Activated CD4-positive, alpha-beta memory T cell treated with anti-CD3 and anti-CD28 coated beads for 36 hours (primary cell): ENCODE data around the gene SLC35G6. TPM values are rescaled to one million over a fixed set of nuclear protein-coding genes. Genes with fewer than 3 reads are reported as not detected.
A peak's percentile ranks its signal among the peaks of the same experiment; 100 is the strongest.
"Not testable (repeated sequence)": the region's sequence is repeated elsewhere in the genome, so short reads cannot be mapped to it uniquely, and the experiment has no call there.

Experiments used
- CTCF ChIA-PET: fragments of 350-600 bp; sonication (Branson Sonifier 250); formaldehyde crosslinking; loops from one replicate; lab custom pipeline; 2021; ENCODE audit warnings: antibody characterized with exemption, inconsistent platforms; lab: Charles Lee
- POLR2A ChIA-PET: fragments of 350-600 bp; sonication (Branson Sonifier 250); formaldehyde crosslinking; loops from one replicate; lab custom pipeline; 2021; ENCODE audit warnings: antibody characterized with exemption; lab: Charles Lee
- DNase-seq: peaks from one replicate; pipeline ENCODE4 v3.0.0-alpha.2; 2020
- H3K27ac Mint-ChIP-seq: one replicate; pipeline ENCODE4 v1.8.0; 2021; ENCODE audit warnings: mixed read lengths
- H3K27me3 Mint-ChIP-seq: one replicate; pipeline ENCODE4 v1.8.0; 2021; ENCODE audit warnings: mixed read lengths
- H3K36me3 Mint-ChIP-seq: one replicate; pipeline ENCODE4 v1.8.0; 2021; ENCODE audit warnings: mixed read lengths
- H3K4me1 Mint-ChIP-seq: one replicate; pipeline ENCODE4 v1.8.0; 2021; ENCODE audit warnings: low read depth, mixed read lengths
- H3K4me3 Mint-ChIP-seq: one replicate; pipeline ENCODE4 v1.8.0; 2021; ENCODE audit warnings: mild to moderate bottlenecking, mixed read lengths
- H3K9me3 Mint-ChIP-seq: one replicate; pipeline ENCODE4 v1.8.0; 2021; ENCODE audit warnings: mixed read lengths
- intact Hi-C: fragments of 100-400 bp; cut with micrococcal nuclease; formaldehyde crosslinking; loops from one replicate; pipeline ENCODE4 v1.15.1; 2023
- total RNA-seq, 2 experiments: library from RNA; stranded (reverse); gene quantifications; one replicate each; pipeline ENCODE4 v1.2.3, GENCODE V29; 2021

The SLC35G6 gene
- total RNA-seq, 2 experiments from 2014 or later = not detected

DNA sequence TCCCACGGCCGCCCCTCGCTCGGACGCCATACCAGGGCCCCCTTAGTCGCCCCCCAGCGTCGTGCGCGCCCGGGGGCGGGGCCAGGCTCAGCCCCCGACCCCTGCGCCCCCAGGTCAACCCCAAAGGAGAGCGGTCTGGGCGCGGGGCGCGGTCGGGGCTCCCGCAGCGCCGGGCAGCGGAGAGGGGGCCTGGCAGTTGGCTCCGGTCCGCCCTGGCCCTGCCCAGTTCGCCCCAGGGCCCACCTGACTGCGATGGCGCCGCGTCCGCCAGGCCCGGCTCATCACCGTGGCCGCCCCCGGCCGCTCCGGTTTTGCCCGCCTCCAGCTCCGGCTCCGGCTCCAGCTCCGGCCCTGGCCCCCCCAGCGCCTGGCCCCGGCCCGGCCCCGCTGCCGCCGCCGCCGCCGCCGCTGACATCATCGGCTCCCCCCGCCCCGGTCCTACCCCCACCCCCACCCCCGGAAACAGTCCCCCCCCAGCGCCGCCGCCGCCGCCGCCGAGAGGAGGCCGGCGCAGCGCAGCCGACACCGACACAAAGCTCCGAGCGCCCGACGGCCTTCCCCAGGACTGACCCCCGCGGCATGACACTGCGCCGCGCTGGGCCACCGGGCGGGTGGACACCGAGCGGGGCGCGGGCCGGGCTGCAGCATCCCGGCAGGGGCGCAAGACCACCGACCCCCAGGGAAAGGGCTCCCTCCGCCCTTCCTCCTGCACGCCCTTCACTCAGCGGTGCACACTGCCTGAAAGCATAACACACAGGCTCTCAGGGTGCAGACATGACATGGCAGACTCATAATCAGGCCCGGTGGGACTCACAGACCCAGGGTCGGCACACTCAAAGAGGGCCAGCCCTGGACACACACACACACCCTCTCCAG is 1.8 kb upstream of the SLC35G6 start, which contains the start of gene ZBTB4:
Gene ZBTB4, minus strand, starts transcription at position 419 of the 876 bp plus-strand sequence. CDS start 12,830 bp downstream, outside the sequence.
- CTCF ChIA-PET = interaction anchor here (0.9 to 6.2 kb wide), 4 partner anchors 43 to 155 kb away, joined by 3 to 54 read pairs (median 5); partner anchors contain the start of genes TMEM102 and TMEM95
- H3K4me3 Mint-ChIP-seq = peak within 1 kb of the TSS; percentile 89
- intact Hi-C loops = loop anchor here (1.0 to 5.0 kb wide), 3 partner anchors 24 to 208 kb away; partner anchors contain the start of genes KCTD11, TP53 and WRAP53
- H3K27me3 Mint-ChIP-seq = no peaks in the 10 kb centered on the region
- POLR2A ChIA-PET = interaction anchor here (0.6 to 1.3 kb wide), 7 partner anchors 25 to 208 kb away, joined by 3 to 6 read pairs (median 4); partner anchors contain the start of genes MPDU1, NEURL4 and TP53
- H3K9me3 Mint-ChIP-seq = no peaks in the 10 kb centered on the region
- peaks cover 3% of the 10 kb centered on the region for H3K36me3 Mint-ChIP-seq
- peak within 1 kb of the TSS; percentile 92 for H3K27ac Mint-ChIP-seq
- DNase-seq = peak; percentile 68
- H3K4me1 Mint-ChIP-seq = peaks cover 62% of the 10 kb centered on the region

GRCh38 chr17:7480089-7480384 is 1.2 kb upstream of the SLC35G6 start:
- no peaks in the 10 kb centered on the region for H3K27me3 Mint-ChIP-seq
- no peaks in the 10 kb centered on the region for H3K9me3 Mint-ChIP-seq
- peak overlapping the region; percentile 92 for H3K27ac Mint-ChIP-seq
- ChIA-PET CTCF (interaction anchor here (0.9 to 6.2 kb wide), 3 partner anchors 43 to 125 kb away, joined by 3 to 54 read pairs (median 6); partner anchors contain the start of genes TMEM102 and TMEM95), POLR2A (interaction anchor here (0.6 to 1.3 kb wide), 3 partner anchors 80 to 207 kb away, joined by 3 to 6 read pairs (median 4); partner anchors contain the start of genes MPDU1 and TP53)
- H3K4me1 Mint-ChIP-seq = peaks cover 65% of the 10 kb centered on the region
- intact Hi-C loops = loop anchor here (5.0 kb wide), 2 partner anchors 128 to 207 kb away; partner anchors contain the start of genes KCTD11, TP53 and WRAP53
- H3K36me3 Mint-ChIP-seq = peaks cover 8% of the 10 kb centered on the region
- peak overlapping the region; percentile 89 for H3K4me3 Mint-ChIP-seq
- DNase-seq = no peak

DNA sequence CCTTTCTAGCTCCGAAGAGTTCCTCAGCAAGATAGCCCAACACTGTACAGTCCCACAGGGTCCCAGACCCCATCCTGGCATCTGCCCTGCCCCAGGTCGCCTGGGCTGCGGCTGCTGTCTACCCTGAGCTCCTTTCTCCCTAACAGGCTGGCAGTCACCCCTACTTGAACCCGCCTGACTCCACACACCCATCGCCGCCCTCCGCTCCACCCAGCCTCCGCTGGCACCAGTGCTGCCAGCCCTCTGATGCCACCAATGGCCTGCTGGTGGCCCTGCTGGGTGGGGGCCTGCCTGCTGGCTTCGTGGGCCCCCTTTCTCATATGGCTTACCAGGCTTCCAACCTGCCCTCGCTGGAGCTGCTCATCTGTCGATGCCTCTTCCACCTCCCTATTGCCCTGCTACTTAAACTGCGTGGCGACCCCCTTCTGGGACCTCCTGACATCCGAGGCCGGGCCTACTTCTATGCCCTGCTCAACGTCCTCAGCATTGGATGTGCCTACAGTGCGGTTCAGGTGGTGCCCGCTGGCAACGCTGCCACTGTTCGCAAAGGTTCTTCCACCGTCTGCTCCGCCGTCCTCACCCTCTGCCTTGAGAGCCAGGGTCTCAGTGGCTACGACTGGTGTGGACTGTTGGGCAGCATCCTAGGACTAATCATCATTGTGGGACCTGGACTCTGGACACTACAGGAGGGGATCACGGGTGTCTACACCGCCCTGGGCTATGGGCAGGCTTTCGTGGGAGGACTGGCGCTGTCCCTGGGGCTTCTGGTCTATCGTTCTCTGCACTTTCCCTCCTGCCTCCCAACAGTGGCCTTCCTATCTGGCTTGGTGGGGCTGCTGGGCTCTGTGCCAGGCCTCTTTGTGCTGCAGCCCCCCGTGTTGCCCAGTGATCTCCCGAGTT is 846 bp downstream of the SLC35G6 start:
- H3K27me3 Mint-ChIP-seq, POLR2A ChIA-PET, H3K9me3 Mint-ChIP-seq, DNase-seq: not testable (repeated sequence)
- peaks cover 66% of the 10 kb centered on the region for H3K4me1 Mint-ChIP-seq
- peak overlapping the region; percentile 100 for H3K27ac Mint-ChIP-seq
- H3K4me3 Mint-ChIP-seq = peak overlapping the region; percentile 18
- intact Hi-C loops = loop anchor here (5.0 kb wide), 2 partner anchors 130 to 205 kb away; partner anchors contain the start of genes KCTD11, TP53 and WRAP53
- CTCF ChIA-PET = interaction anchor here (5.5 kb wide), 1 partner anchor 46 kb away, joined by 50 read pairs; the partner anchor contains the start of gene TMEM102
- peaks cover 20% of the 10 kb centered on the region for H3K36me3 Mint-ChIP-seq

- DNase-seq = not testable (repeated sequence)
- CTCF ChIA-PET = interaction anchor here (5.5 kb wide), 1 partner anchor 46 kb away, joined by 50 read pairs; the partner anchor contains the start of gene TMEM102
- peak overlapping the region; percentile 98 for H3K4me3 Mint-ChIP-seq
These were observed 1.5 kb downstream of the SLC35G6 start for GRCh38 chr17:7482742-7483088.

GRCh38 chr17:7483255-7484066 is 2.2 kb downstream of the SLC35G6 start:
- Mint-ChIP-seq H3K27ac (peak overlapping the region; percentile 100), H3K4me1 (peaks cover 64% of the 10 kb centered on the region), H3K9me3 (no peaks in the 10 kb centered on the region), H3K4me3 (peak overlapping the region; percentile 98), H3K27me3 (no peaks in the 10 kb centered on the region), H3K36me3 (peaks cover 28% of the 10 kb centered on the region)
- CTCF ChIA-PET = interaction anchor here (5.5 kb wide), 1 partner anchor 47 kb away, joined by 50 read pairs; the partner anchor contains the start of gene TMEM102
- peak; percentile 96 for DNase-seq
- POLR2A ChIA-PET = interaction anchor here (0.9 to 4.7 kb wide), 16 partner anchors 22 to 203 kb away, joined by 3 to 25 read pairs (median 4); partner anchors contain the start of genes MPDU1, PLSCR3, SENP3 and TMEM102
- intact Hi-C loops = loop anchor here (1.0 to 5.0 kb wide), 12 partner anchors 28 to 352 kb away; partner anchors contain the start of genes EIF5A, KCTD11, NEURL4 and PHF23

More at GRCh38 chr17:7482742-7483088, 1.5 kb downstream of the SLC35G6 start:
- Mint-ChIP-seq H3K36me3 (peaks cover 26% of the 10 kb centered on the region), H3K27ac (peak overlapping the region; percentile 100), H3K4me1 (peaks cover 66% of the 10 kb centered on the region)
- intact Hi-C loops = loop anchor here (1.0 to 5.0 kb wide), 3 partner anchors 130 to 243 kb away; partner anchors contain the start of genes KCTD11, PHF23, TP53 and WRAP53
- not testable (repeated sequence) for H3K27me3 Mint-ChIP-seq, H3K9me3 Mint-ChIP-seq
- POLR2A ChIA-PET = interaction anchor here (3.0 to 4.7 kb wide), 2 partner anchors 47 to 204 kb away, joined by 19 to 25 read pairs; partner anchors contain the start of genes TMEM102 and TP53

- peak within 1 kb of the TSS; percentile 100 for H3K27ac Mint-ChIP-seq
- DNase-seq = peak; percentile 97
- H3K36me3 Mint-ChIP-seq = peaks cover 32% of the 10 kb centered on the region
- intact Hi-C loops = loop anchor here (1.0 to 5.0 kb wide), 11 partner anchors 29 to 351 kb away; partner anchors contain the start of genes EIF5A, KCTD11, NEURL4 and SENP3
- POLR2A ChIA-PET = interaction anchor here (0.6 to 4.7 kb wide), 22 partner anchors 8 to 410 kb away, joined by 3 to 25 read pairs (median 4); partner anchors contain the start of genes MPDU1, NEURL4, PLSCR3 and SENP3
- H3K27me3 Mint-ChIP-seq = no peaks in the 10 kb centered on the region
- H3K9me3 Mint-ChIP-seq = no peaks in the 10 kb centered on the region
- peak within 1 kb of the TSS; percentile 98 for H3K4me3 Mint-ChIP-seq
- H3K4me1 Mint-ChIP-seq = peaks cover 69% of the 10 kb centered on the region
- CTCF ChIA-PET = interaction anchor here (0.7 to 5.5 kb wide), 3 partner anchors 48 to 76 kb away, joined by 3 to 50 read pairs (median 5); partner anchors contain the start of genes TMEM102 and TNFSF12
These were observed 3.0 kb downstream of the SLC35G6 start, which contains the start of gene POLR2A for GRCh38 chr17:7484067-7484918. Gene POLR2A, plus strand, starts transcription at chr17:7484366.

- no peak for DNase-seq
- POLR2A ChIA-PET = interaction anchor here (0.6 to 4.7 kb wide), 18 partner anchors 9 to 410 kb away, joined by 3 to 25 read pairs (median 4); partner anchors contain the start of genes MPDU1, NEURL4, PLSCR3 and SOX15
- H3K4me3 Mint-ChIP-seq = peak overlapping the region; percentile 98
- peaks cover 31% of the 10 kb centered on the region for H3K36me3 Mint-ChIP-seq
- peak overlapping the region; percentile 100 for H3K27ac Mint-ChIP-seq
- H3K27me3 Mint-ChIP-seq = no peaks in the 10 kb centered on the region
- intact Hi-C loops = loop anchor here (1.0 to 5.0 kb wide), 11 partner anchors 30 to 350 kb away; partner anchors contain the start of genes EIF5A, KCTD11, NEURL4 and SENP3
- CTCF ChIA-PET = interaction anchor here (0.7 to 5.5 kb wide), 5 partner anchors 30 to 76 kb away, joined by 3 to 50 read pairs (median 5); partner anchors contain the start of genes TMEM102 and TNFSF12
- H3K9me3 Mint-ChIP-seq = no peaks in the 10 kb centered on the region
- H3K4me1 Mint-ChIP-seq = peaks cover 72% of the 10 kb centered on the region
These were observed 3.7 kb downstream of the SLC35G6 start for GRCh38 chr17:7484919-7485377.

- H3K27ac Mint-ChIP-seq = peak overlapping the region; percentile 76
- peaks cover 70% of the 10 kb centered on the region for H3K4me1 Mint-ChIP-seq
- H3K9me3 Mint-ChIP-seq = no peaks in the 10 kb centered on the region
- no peaks in the 10 kb centered on the region for H3K27me3 Mint-ChIP-seq
- no peak for DNase-seq
- POLR2A ChIA-PET = interaction anchor here (0.9 to 4.7 kb wide), 8 partner anchors 10 to 88 kb away, joined by 3 to 25 read pairs (median 4); partner anchors contain the start of gene TMEM102
- peak overlapping the region; percentile 98 for H3K4me3 Mint-ChIP-seq
- CTCF ChIA-PET = interaction anchor here (0.6 to 5.5 kb wide), 8 partner anchors 29 to 131 kb away, joined by 3 to 50 read pairs (median 4); partner anchors contain the start of genes MPDU1, TMEM102, TNFSF12 and TNFSF13
- H3K36me3 Mint-ChIP-seq = peaks cover 35% of the 10 kb centered on the region
- intact Hi-C loops = no loop called here
These were observed 4.9 kb downstream of the SLC35G6 start for GRCh38 chr17:7486181-7486580.

DNA sequence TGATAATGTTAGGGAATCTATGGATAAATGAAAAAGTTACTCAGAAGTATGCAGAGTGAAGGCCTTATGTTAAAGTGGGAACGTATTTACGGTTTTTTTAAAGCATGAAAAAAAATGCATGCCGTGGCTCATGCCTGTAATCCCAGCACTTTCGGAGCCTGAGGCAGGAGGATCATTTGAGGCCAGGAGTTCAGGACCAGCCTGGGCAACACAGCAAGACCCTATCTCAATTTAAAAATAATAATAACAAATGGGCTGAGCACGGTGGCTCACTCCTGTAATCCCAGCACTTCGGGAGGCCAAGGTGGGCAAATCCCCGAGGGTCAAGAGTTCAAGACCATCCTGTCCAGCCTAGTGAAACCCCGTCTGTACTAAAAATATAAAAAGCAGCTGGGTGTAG is 8.9 kb downstream of the SLC35G6 start:
- peaks cover 67% of the 10 kb centered on the region for H3K4me1 Mint-ChIP-seq
- H3K9me3 Mint-ChIP-seq = no peaks in the 10 kb centered on the region
- intact Hi-C loops = no loop called here
- no peak overlapping the region for H3K27ac Mint-ChIP-seq
- no peak overlapping the region for H3K4me3 Mint-ChIP-seq
- no peaks in the 10 kb centered on the region for H3K27me3 Mint-ChIP-seq
- ChIA-PET POLR2A (no interaction called here), CTCF (interaction anchor here (0.7 to 1.3 kb wide), 5 partner anchors 23 to 329 kb away, joined by 3 to 5 read pairs (median 4); partner anchors contain the start of gene TMEM95)
- peaks cover 42% of the 10 kb centered on the region for H3K36me3 Mint-ChIP-seq
- no peak for DNase-seq
